ENCODE results near the gene HOXD10. TPM values are rescaled to one million over a fixed set of nuclear protein-coding genes. Genes with fewer than 3 reads are reported as not detected.

Gene HOXD10
- total RNA-seq, 2 experiments from 2014 or later, result not detected

GRCh38 chr2:176097820-176098365 is 18.7 kb upstream of the HOXD10 start:
- H3K4me3 Mint-ChIP-seq, result peak overlapping the region; percentile 49
- peak overlapping the region; percentile 52 for H3K4me3 ChIP-seq (ENCODE audit: low read length)
- peaks cover 37% of the 10 kb centered on the region for H3K4me1 ChIP-seq (ENCODE audit: insufficient read depth, low read length)
- no peaks in the 10 kb centered on the region for H3K36me3 Mint-ChIP-seq (ENCODE audit: low read depth)
- intact Hi-C loops (cut with DNase I, micrococcal nuclease), result loop anchor here (1.0 to 10.0 kb wide), 8 partner anchors 13 to 1403 kb away; no protein-coding TSS in a partner anchor
- H3K27me3 ChIP-seq (ENCODE audit: control insufficient read depth in 1 of 2, insufficient read depth in 2 of 2, low read length in 2 of 2), result peaks cover 96 to 99% of the 10 kb centered on the region in 2 experiments
- H3K27me3 Mint-ChIP-seq, result peaks cover 95% of the 10 kb centered on the region
- H3K9me3 ChIP-seq (ENCODE audit: control insufficient read depth in 1 of 2, insufficient read depth in 1 of 2, low read length in 2 of 2), result peaks cover 7 to 41% of the 10 kb centered on the region in 2 experiments
- CTCF ChIA-PET, result interaction anchor here (0.6 to 2.6 kb wide), 9 partner anchors 21 to 1398 kb away, joined by 3 to 11 read pairs (median 3); no protein-coding TSS in a partner anchor
- no peaks in the 10 kb centered on the region for H3K9me3 Mint-ChIP-seq
- DNase-seq (peak in 1 of 14 experiments; percentile 1), ATAC-seq (ENCODE audit: poor library complexity) (no peak)
- H3K36me3 ChIP-seq (ENCODE audit: insufficient read depth, low read length), result no peaks in the 10 kb centered on the region
- no peak overlapping the region for H3K27ac Mint-ChIP-seq
- POLR2A ChIA-PET, result interaction anchor here (0.9 to 1.4 kb wide), 3 partner anchors 10 to 408 kb away, joined by 3 to 7 read pairs (median 4); no protein-coding TSS in a partner anchor
- TF ChIP-seq, protein P1, sequence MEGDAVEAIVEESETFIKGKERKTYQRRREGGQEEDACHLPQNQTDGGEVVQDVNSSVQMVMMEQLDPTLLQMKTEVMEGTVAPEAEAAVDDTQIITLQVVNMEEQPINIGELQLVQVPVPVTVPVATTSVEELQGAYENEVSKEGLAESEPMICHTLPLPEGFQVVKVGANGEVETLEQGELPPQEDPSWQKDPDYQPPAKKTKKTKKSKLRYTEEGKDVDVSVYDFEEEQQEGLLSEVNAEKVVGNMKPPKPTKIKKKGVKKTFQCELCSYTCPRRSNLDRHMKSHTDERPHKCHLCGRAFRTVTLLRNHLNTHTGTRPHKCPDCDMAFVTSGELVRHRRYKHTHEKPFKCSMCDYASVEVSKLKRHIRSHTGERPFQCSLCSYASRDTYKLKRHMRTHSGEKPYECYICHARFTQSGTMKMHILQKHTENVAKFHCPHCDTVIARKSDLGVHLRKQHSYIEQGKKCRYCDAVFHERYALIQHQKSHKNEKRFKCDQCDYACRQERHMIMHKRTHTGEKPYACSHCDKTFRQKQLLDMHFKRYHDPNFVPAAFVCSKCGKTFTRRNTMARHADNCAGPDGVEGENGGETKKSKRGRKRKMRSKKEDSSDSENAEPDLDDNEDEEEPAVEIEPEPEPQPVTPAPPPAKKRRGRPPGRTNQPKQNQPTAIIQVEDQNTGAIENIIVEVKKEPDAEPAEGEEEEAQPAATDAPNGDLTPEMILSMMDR (IDR thresholded peaks at IDR 0.05), result no peak
- H3K4me1 Mint-ChIP-seq (ENCODE audit: low read depth), result peaks cover 36% of the 10 kb centered on the region
- no peak overlapping the region for H3K27ac ChIP-seq (ENCODE audit: low read depth in 1 of 2, low read length in 2 of 2)

- Histone ChIP-seq H3K27me3 (ENCODE audit: control insufficient read depth in 1 of 2, insufficient read depth in 2 of 2, low read length in 2 of 2) (peaks cover 96 to 99% of the 10 kb centered on the region in 2 experiments), H3K4me3 (ENCODE audit: low read length) (no peak overlapping the region), H3K9me3 (ENCODE audit: control insufficient read depth in 1 of 2, insufficient read depth in 1 of 2, low read length in 2 of 2) (peaks cover 7 to 35% of the 10 kb centered on the region in 2 experiments), H3K4me1 (ENCODE audit: insufficient read depth, low read length) (peaks cover 31% of the 10 kb centered on the region), H3K36me3 (ENCODE audit: insufficient read depth, low read length) (no peaks in the 10 kb centered on the region), H3K27ac (ENCODE audit: low read depth in 1 of 2, low read length in 2 of 2) (no peak overlapping the region)
- intact Hi-C loops (cut with DNase I, micrococcal nuclease), result loop anchor here (5.0 to 10.0 kb wide), 5 partner anchors 731 to 1404 kb away; no protein-coding TSS in a partner anchor
- CTCF ChIA-PET, result interaction anchor here (1.3 to 2.6 kb wide), 2 partner anchors 29 to 847 kb away, joined by 3 to 11 read pairs; no protein-coding TSS in a partner anchor
- H3K27me3 Mint-ChIP-seq, result peaks cover 96% of the 10 kb centered on the region
- no peak overlapping the region for H3K4me3 Mint-ChIP-seq
- no peak for ATAC-seq (ENCODE audit: poor library complexity)
- peak in 2 of 14 experiments; percentile 1 to 30 for DNase-seq
- TF ChIP-seq, protein P1 (IDR thresholded peaks at IDR 0.05), result no peak
- no peaks in the 10 kb centered on the region for H3K9me3 Mint-ChIP-seq
- H3K27ac Mint-ChIP-seq, result no peak overlapping the region
- POLR2A ChIA-PET, result interaction anchor here (1.0 to 1.4 kb wide), 2 partner anchors 10 to 12 kb away, joined by 3 to 4 read pairs; no protein-coding TSS in a partner anchor
- no peaks in the 10 kb centered on the region for H3K36me3 Mint-ChIP-seq (ENCODE audit: low read depth)
- peaks cover 36% of the 10 kb centered on the region for H3K4me1 Mint-ChIP-seq (ENCODE audit: low read depth)
Observed at GRCh38 chr2:176098366-176099158, 18.0 kb upstream of the HOXD10 start.

DNA sequence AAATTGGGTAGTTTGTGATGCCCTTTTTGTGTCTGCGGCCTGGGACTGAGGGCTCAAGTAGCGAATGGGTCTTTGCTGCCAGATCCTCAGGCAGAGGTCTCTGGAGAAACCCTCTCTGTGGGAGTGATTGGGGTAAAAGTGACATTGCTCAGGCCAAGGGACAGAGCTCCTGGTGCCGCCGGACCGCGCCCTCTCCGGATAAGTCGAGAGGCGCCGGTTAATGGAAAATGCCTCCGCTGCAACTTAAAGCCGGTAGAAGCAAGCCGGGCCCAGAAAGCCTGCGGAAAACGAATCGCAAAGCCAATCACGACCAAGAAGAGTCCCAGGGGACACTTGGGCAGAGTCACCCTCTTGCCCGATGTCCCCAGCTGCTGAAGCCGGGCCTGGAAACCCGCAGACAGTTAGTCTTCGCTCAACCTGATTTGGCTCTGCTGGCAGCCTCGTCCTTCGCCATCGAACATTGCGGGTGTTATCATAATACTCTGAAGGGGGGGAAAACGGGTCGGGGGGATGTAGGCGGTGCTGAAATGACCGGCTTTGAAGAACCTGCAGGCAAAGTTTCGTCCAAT is 17.3 kb upstream of the HOXD10 start:
- Histone ChIP-seq H3K4me1 (ENCODE audit: insufficient read depth, low read length) (peaks cover 33% of the 10 kb centered on the region), H3K27ac (ENCODE audit: low read depth in 1 of 2, low read length in 2 of 2) (no peak overlapping the region), H3K9me3 (ENCODE audit: control insufficient read depth in 1 of 2, insufficient read depth in 1 of 2, low read length in 2 of 2) (peaks cover 7 to 40% of the 10 kb centered on the region in 2 experiments), H3K36me3 (ENCODE audit: insufficient read depth, low read length) (no peaks in the 10 kb centered on the region), H3K4me3 (ENCODE audit: low read length) (no peak overlapping the region), H3K27me3 (ENCODE audit: control insufficient read depth in 1 of 2, insufficient read depth in 2 of 2, low read length in 2 of 2) (peaks cover 97 to 99% of the 10 kb centered on the region in 2 experiments)
- Mint-ChIP-seq H3K4me3 (peak overlapping the region; percentile 20), H3K27ac (no peak overlapping the region), H3K4me1 (ENCODE audit: low read depth) (peaks cover 34% of the 10 kb centered on the region), H3K27me3 (peaks cover 96% of the 10 kb centered on the region), H3K36me3 (ENCODE audit: low read depth) (no peaks in the 10 kb centered on the region), H3K9me3 (no peaks in the 10 kb centered on the region)
- DNase-seq (peak in 2 of 14 experiments; percentile 0 to 28), ATAC-seq (ENCODE audit: poor library complexity) (no peak)
- intact Hi-C loops (cut with DNase I, micrococcal nuclease), result loop anchor here (5.0 to 10.0 kb wide), 5 partner anchors 732 to 1404 kb away; no protein-coding TSS in a partner anchor
- CTCF ChIA-PET, result no interaction called here
- POLR2A ChIA-PET, result interaction anchor here (1.4 kb wide), 1 partner anchor 12 kb away, joined by 3 read pairs; no protein-coding TSS in a partner anchor
- TF ChIP-seq, protein P1 (IDR thresholded peaks at IDR 0.05), result no peak
